Activated naive CD4-positive, alpha-beta T cell treated with anti-CD3 and anti-CD28 coated beads, Interleukin-2, amount 50 U/mL, for 16 hours (primary cell): ENCODE results near the gene C19orf25.
A peak's percentile ranks its signal among the peaks of the same experiment; 100 is the strongest.
"Not testable (repeated sequence)": the region's sequence is repeated elsewhere in the genome, so short reads cannot be mapped to it uniquely, and the experiment has no call there.

ENCODE experiments used
- DNase-seq: peaks from one replicate; pipeline ENCODE4 v3.0.0-alpha.2; 2020

Gene C19orf25

GRCh38 chr19:1478934-1479707 is at the start of gene C19orf25:
TSS of gene C19orf25 (minus strand) at chr19:1479215. CDS start at chr19:1478903, 312 bp downstream.
- DNase-seq = peak; percentile 94

- DNase-seq = no peak
Observed at GRCh38 chr19:1527650-1528309, 48.8 kb upstream of the C19orf25 start.

- DNase-seq = no peak
Observed at GRCh38 chr19:1526979-1527649, 48.1 kb upstream of the C19orf25 start.

- no peak for DNase-seq
Observed at GRCh38 chr19:1526066-1526778, 47.2 kb upstream of the C19orf25 start.

- no peak for DNase-seq
Observed at GRCh38 chr19:1525343-1525742, 46.3 kb upstream of the C19orf25 start.

- DNase-seq = no peak
Observed at GRCh38 chr19:1524972-1525325, 45.9 kb upstream of the C19orf25 start.

- DNase-seq = no peak
Observed at GRCh38 chr19:1524287-1524971, 45.4 kb upstream of the C19orf25 start.

- DNase-seq = no peak
Observed at GRCh38 chr19:1523412-1524286, 44.6 kb upstream of the C19orf25 start, which contains the start of gene PLK5. TSS of gene PLK5 (plus strand) at chr19:1524077. CDS start at chr19:1526997, 2,920 bp downstream.

- no peak for DNase-seq
Observed at GRCh38 chr19:1522838-1523237, 43.8 kb upstream of the C19orf25 start.

- no peak for DNase-seq
Observed at GRCh38 chr19:1522061-1522460, 43.0 kb upstream of the C19orf25 start.

- DNase-seq = no peak
Observed at GRCh38 chr19:1521636-1522035, 42.6 kb upstream of the C19orf25 start.

GRCh38 chr19:1520203-1520780 is 41.3 kb upstream of the C19orf25 start:
- no peak for DNase-seq

- not testable (repeated sequence) for DNase-seq
Observed at GRCh38 chr19:1519802-1520201, 40.8 kb upstream of the C19orf25 start.

GRCh38 chr19:1518471-1518870 is 39.5 kb upstream of the C19orf25 start:
- DNase-seq = no peak

GRCh38 chr19:1516395-1516753 is 37.4 kb upstream of the C19orf25 start:
- no peak for DNase-seq

GRCh38 chr19:1514986-1515721 is 36.1 kb upstream of the C19orf25 start:
- no peak for DNase-seq

- no peak for DNase-seq
Observed at GRCh38 chr19:1514295-1514661, 35.3 kb upstream of the C19orf25 start.

- DNase-seq = peak; percentile 73
Observed at GRCh38 chr19:1513499-1514294, 34.7 kb upstream of the C19orf25 start.

GRCh38 chr19:1512671-1513498 is 33.9 kb upstream of the C19orf25 start, which contains the start of gene ADAMTSL5:
TSS of gene ADAMTSL5 (minus strand) at chr19:1513019. CDS start at chr19:1510943, 2,076 bp downstream.
- peak; percentile 72 for DNase-seq
